Subcutaneous abdominal adipose tissue (tissue), 5 donors: ENCODE measurements around the gene BSDC1.
A peak's percentile ranks its signal among the peaks of the same experiment; 100 is the strongest.
"Not testable (repeated sequence)": the region's sequence is repeated elsewhere in the genome, so short reads cannot be mapped to it uniquely, and the experiment has no call there.

Source experiments
- H3K27ac ChIP-seq: one replicate; pipeline ENCODE4 v1.7.0; 2013; ENCODE audit warnings: low read depth, mild to moderate bottlenecking, inconsistent platforms, low read length, moderate library complexity
- H3K27me3 ChIP-seq, 5 donors: one replicate each; pipeline ENCODE4 v1.7.0; 2013; ENCODE audit warnings: low read length in 5 of 5, inconsistent platforms in 1 of 5; ENCODE audit not compliant: control insufficient read depth in 5 of 5, insufficient read depth in 4 of 5
- H3K36me3 ChIP-seq, 5 donors: one replicate each; pipeline ENCODE4 v1.7.0; 2013; ENCODE audit warnings: low read length in 5 of 5; ENCODE audit not compliant: control insufficient read depth in 5 of 5, insufficient read depth in 5 of 5
- H3K4me1 ChIP-seq, 5 donors: one replicate each; pipeline ENCODE4 v1.7.0; 2013; ENCODE audit warnings: low read length in 5 of 5, mild to moderate bottlenecking in 3 of 5, moderate library complexity in 1 of 5; ENCODE audit not compliant: control insufficient read depth in 5 of 5, insufficient read depth in 5 of 5
- H3K4me3 ChIP-seq, 5 donors: one replicate each; pipeline ENCODE4 v1.7.0; 2013; ENCODE audit warnings: low read length in 5 of 5, low read depth in 1 of 5
- H3K9ac ChIP-seq, 5 donors: one replicate each; pipeline ENCODE4 v1.7.0; 2013; ENCODE audit warnings: low read length in 5 of 5, mild to moderate bottlenecking in 4 of 5, moderate library complexity in 3 of 5
- H3K9me3 ChIP-seq, 5 donors: one replicate each; pipeline ENCODE4 v1.7.0; 2013; ENCODE audit warnings: low read length in 5 of 5; ENCODE audit not compliant: control insufficient read depth in 5 of 5
- donor health status: healthy.
- donor health status: healthy.
- donor health status: healthy.
- donor health status: healthy.
- donor health status: healthy.

Gene BSDC1

DNA sequence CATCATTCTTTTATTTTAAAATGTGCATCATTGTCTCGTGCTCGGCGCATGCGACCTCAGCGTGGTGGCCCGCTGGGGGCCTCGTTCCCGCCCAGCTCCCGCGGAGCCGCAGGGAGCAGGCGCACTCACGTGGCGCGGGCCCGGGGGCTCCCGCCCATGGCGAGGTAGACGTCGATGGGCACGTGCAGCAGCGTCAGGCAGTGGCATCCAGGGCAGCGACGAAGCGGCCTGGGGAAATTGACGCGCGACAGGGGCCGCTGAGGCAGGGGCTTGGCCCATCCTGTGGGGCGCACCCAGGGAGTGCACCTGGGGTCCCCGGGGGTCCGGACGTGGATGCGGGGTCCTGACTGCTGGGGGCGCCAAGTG, 33.0 kb downstream of the BSDC1 start:
- H3K4me3 ChIP-seq: no peak overlapping the region
- H3K9ac ChIP-seq: no peak overlapping the region
- H3K27ac ChIP-seq: no peak overlapping the region

DNA sequence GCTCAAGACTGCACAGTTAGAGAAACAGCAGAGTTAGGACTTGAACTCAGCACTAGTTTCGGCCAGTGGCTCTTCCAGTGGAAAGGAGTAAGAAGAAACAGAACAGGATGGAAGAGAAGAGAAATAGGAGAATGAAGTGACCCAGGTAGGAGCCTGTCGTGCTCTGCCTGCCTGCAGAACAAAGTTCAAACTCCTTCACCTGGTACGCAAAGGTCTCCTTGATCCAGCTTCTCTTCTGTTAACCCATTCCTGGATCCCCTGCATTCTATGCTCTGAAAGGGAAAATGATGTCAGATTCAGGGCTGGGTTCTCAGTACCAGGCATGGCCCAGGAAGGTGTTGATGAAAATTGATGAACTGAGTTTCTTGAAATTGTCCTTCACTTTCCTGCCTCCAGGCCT, 35.8 kb downstream of the BSDC1 start:
- no peak overlapping the region for H3K4me3 ChIP-seq
- peaks cover 2 to 29% (median 25%) of the 10 kb centered on the region in 5 donors for H3K4me1 ChIP-seq
- H3K36me3 ChIP-seq: peaks cover 0 to 18% (median 6%) of the 10 kb centered on the region in 5 donors
- no peaks in the 10 kb centered on the region for H3K27me3 ChIP-seq
- no peak overlapping the region for H3K9ac ChIP-seq
- H3K27ac ChIP-seq: no peak overlapping the region
- H3K9me3 ChIP-seq: no peaks in the 10 kb centered on the region

More for the DNA sequence above, 33.0 kb downstream of the BSDC1 start:
- H3K9me3 ChIP-seq: no peaks in the 10 kb centered on the region
- no peaks in the 10 kb centered on the region for H3K27me3 ChIP-seq
- H3K36me3 ChIP-seq: peaks cover 0 to 32% (median 21%) of the 10 kb centered on the region in 5 donors
- H3K4me1 ChIP-seq: peaks cover 5 to 25% (median 21%) of the 10 kb centered on the region in 5 donors

DNA sequence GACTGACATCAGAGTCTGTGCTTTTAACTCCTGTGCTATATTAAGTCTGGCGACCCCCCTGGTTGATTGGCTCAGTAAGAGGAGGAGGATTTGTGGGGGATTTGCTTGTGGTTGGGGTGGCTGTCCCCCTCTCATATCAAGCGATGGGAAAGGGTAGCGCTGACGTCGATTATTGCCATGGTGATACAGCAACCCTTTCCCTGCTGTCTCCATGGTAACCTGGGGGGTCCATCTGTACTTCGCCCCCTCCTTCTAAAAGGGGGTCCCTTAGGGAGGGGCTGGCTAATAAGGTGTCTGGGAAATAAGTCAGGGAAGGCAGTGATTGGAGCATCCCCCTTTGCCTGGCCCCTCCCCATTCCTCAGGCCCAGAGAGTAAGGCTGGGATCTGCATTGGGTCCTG, 36.6 kb downstream of the BSDC1 start:
- Histone ChIP-seq H3K4me1 (peaks cover 6 to 33% (median 29%) of the 10 kb centered on the region in 5 donors), H3K27ac (no peak overlapping the region), H3K9ac (no peak overlapping the region), H3K36me3 (peaks cover 0 to 12% (median 2%) of the 10 kb centered on the region in 5 donors), H3K9me3 (no peaks in the 10 kb centered on the region), H3K4me3 (no peak overlapping the region), H3K27me3 (no peaks in the 10 kb centered on the region)

DNA sequence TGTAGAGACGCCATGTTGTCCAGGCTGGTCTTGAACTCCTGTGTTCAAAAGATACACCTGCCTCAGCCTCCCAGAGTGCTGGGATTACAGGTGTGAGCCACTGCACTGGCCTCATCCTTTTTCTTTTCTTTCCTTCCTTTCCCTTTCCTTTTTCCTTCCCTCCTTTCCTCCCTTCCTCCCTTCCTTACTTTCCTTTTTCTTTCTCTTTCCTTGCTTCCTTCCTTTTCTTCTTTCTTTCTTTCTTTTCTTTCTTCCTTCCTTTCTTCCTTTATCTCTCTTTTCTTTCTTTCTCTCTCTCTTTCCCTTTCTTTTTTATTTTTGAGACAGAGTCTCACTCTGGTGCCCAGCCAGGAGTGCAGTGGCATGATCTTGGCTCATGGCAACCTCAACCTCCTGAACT, 37.8 kb downstream of the BSDC1 start:
- Histone ChIP-seq H3K4me1 (peaks cover 9 to 34% (median 28%) of the 10 kb centered on the region in 5 donors), H3K36me3 (peaks cover 0 to 12% (median 2%) of the 10 kb centered on the region in 5 donors), H3K4me3 (no peak overlapping the region), H3K9me3 (no peaks in the 10 kb centered on the region), H3K9ac (no peak overlapping the region), H3K27me3 (no peaks in the 10 kb centered on the region), H3K27ac (no peak overlapping the region)

DNA sequence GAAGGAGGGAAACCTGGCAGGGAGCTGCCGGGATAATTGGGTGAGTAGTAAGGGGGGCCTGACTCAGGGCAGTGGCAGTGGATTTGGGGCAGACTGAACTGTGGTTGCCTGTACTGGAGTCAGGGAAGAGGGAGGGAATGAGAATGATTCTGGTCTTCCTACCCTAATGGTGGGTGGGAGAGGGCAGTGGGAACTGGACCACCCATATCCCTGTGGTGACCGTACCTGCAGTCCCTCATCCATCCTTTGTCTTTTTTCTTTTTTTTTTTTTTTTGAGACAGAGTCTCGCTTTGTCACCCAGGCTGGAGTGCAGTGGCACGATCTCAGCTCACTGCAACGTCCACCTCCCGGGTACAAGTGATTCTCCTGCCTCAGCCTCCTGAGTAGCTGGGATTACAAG, 38.5 kb downstream of the BSDC1 start:
- not testable (repeated sequence) for H3K27me3 ChIP-seq, H3K9ac ChIP-seq, H3K27ac ChIP-seq, H3K9me3 ChIP-seq, H3K4me3 ChIP-seq
- Histone ChIP-seq H3K4me1 (peaks cover 9 to 30% (median 28%) of the 10 kb centered on the region in 5 donors), H3K36me3 (peaks cover 0 to 12% (median 2%) of the 10 kb centered on the region in 5 donors)

DNA sequence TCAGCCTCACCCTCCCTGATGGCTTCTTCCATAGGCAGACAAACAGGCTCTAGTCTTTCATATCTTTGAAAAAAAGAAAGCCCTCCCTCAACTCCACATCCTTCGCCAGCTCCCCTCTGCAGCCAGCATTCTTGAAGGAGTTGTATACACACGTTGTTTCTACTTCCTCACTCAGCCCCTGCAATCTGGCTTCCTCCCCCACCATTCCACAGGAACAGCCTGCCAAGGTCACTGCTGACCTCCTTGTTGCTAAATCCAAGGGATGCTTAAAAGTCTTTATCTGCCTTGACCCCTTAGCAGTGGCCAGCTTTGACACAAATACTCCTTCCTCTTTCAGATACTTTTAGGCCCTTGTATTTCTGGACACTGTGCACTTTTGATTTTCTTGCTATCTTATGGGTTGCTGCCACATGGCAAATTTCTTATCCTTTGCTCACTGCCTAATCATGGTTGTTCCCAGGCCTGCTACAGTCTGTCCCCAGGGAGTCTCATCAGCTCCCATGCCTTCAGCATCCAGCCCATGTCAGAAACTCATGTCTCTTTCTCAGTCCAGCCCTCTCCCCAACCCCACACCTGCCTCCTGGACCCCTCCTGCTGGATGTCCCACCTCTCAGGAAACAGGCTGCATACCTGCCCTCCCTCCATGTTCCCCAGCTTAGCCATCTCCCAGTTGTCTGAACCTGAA, 40.2 kb downstream of the BSDC1 start:
- Histone ChIP-seq H3K36me3 (peaks cover 0 to 12% (median 2%) of the 10 kb centered on the region in 5 donors), H3K4me1 (peaks cover 9 to 46% (median 35%) of the 10 kb centered on the region in 5 donors), H3K9me3 (no peaks in the 10 kb centered on the region), H3K27ac (no peak overlapping the region), H3K4me3 (no peak overlapping the region), H3K27me3 (no peaks in the 10 kb centered on the region), H3K9ac (no peak overlapping the region)

DNA sequence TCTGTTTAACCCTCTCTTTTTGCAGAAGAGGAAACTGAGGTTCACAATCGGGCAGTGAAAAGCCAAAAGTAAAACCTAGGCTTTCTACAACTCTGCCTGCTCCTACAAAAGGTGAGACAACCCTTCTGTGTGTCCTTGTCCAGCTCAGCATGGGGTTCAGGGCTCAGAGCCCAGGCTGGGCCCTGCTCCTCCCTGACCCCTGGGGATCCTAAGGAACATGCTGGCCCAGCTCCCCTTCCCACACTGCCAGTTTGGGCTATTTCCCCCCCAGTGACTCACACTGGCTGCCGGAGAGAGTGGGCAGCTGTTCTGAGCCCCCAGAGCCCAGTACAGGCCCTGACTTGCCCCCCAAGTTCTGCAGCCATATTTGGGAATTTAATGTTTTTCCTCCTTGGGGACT, 40.8 kb downstream of the BSDC1 start:
- Histone ChIP-seq H3K4me3 (no peak overlapping the region), H3K36me3 (peaks cover 0 to 12% (median 2%) of the 10 kb centered on the region in 5 donors), H3K27me3 (no peaks in the 10 kb centered on the region), H3K27ac (no peak overlapping the region), H3K4me1 (peaks cover 9 to 52% (median 36%) of the 10 kb centered on the region in 5 donors), H3K9ac (no peak overlapping the region), H3K9me3 (no peaks in the 10 kb centered on the region)

DNA sequence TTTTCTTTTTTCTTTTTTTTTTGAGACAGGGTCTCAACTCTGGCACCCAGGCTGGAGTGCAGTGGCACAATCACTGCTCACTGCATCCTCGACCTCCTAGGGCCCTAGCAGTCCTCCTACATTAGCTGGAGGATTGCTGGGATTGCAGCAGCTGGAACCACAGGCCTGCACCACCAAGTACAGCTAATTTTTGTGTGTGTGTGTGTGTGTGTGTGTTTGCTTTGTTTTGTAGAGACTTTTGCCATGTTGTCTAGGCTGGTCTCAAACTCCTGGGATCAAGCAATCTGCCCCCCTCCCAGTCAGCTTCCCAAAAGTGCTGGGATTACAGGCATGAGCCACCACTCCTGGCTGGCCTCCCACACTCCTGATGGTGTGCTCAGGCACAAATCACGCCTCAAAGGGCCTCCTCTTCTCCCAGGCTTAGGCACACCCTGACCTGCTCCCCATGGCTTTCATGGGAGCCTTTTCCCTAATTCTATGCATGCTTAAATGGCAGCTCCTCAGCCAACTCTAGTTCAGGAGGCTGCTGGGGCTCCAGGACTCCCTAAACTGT, 41.3 kb downstream of the BSDC1 start:
- Histone ChIP-seq H3K9me3 (no peaks in the 10 kb centered on the region), H3K4me3 (peak overlapping the region in 1 of 5 donors; percentile 59), H3K27me3 (no peaks in the 10 kb centered on the region), H3K4me1 (peaks cover 9 to 57% (median 36%) of the 10 kb centered on the region in 5 donors), H3K9ac (peak overlapping the region in 1 of 5 donors; percentile 85), H3K27ac (peak overlapping the region; percentile 72), H3K36me3 (peaks cover 0 to 9% (median 2%) of the 10 kb centered on the region in 5 donors)

DNA sequence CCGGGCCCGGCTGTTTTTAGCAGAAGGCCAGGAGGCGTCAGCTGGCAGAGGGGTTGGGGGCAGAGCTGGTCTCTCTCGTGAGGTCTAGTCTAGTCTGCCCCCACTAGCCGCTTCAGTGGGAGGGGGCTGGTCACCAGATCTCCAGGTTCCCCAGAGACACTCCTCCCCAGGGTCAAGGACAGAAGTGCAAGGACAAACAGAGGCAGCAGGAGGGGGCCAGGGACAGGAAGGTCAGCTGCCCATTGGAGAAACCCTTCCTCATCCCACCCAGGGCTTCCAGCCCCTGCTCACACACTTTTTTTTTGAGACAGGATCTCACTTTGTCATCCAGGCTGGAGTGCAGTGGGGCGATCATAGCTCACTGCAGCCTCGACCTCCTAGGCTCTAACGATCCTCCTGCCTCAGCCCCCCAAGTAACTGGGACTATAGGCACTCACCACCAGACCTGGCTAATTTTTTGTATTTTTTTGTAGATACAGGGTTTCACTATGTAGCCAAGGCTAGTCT, 41.9 kb downstream of the BSDC1 start:
- H3K36me3 ChIP-seq: peaks cover 0 to 9% (median 2%) of the 10 kb centered on the region in 5 donors
- peak overlapping the region in 4 of 5 donors; percentile 79 to 85 (median 82) for H3K9ac ChIP-seq
- H3K27me3 ChIP-seq: no peaks in the 10 kb centered on the region
- peak overlapping the region; percentile 59 to 80 (median 72) for H3K4me3 ChIP-seq
- H3K4me1 ChIP-seq: peaks cover 9 to 57% (median 36%) of the 10 kb centered on the region in 5 donors
- H3K27ac ChIP-seq: peak overlapping the region; percentile 72
- no peaks in the 10 kb centered on the region for H3K9me3 ChIP-seq
